Endometrial microvascular endothelial cells (primary cell): ENCODE results near the gene ACAT2. TPM values are rescaled to one million over a fixed set of nuclear protein-coding genes. Genes with fewer than 3 reads are reported as not detected.
"Not testable (repeated sequence)": the region's sequence is repeated elsewhere in the genome, so short reads cannot be mapped to it uniquely, and the experiment has no call there.

Experiments used
- in situ Hi-C: cut with HindIII; loops from 2 replicates; pipeline ENCODE4 v1.10.0; 2017; ENCODE audit warnings: low sequenced_read_pairs, low pct_unique_long_range_greater_than_20kb; ENCODE audit errors: inconsistent ontology term
- total RNA-seq: library from RNA; depleted of rRNA; stranded (reverse); fragments of >200 nt; gene quantifications from one replicate; pipeline ENCODE4 v1.2.3, GENCODE V29; 2015; ENCODE audit errors: inconsistent ontology term

ACAT2 gene
- total RNA-seq, 1 donor from 2014 or later: 24.8 TPM

DNA sequence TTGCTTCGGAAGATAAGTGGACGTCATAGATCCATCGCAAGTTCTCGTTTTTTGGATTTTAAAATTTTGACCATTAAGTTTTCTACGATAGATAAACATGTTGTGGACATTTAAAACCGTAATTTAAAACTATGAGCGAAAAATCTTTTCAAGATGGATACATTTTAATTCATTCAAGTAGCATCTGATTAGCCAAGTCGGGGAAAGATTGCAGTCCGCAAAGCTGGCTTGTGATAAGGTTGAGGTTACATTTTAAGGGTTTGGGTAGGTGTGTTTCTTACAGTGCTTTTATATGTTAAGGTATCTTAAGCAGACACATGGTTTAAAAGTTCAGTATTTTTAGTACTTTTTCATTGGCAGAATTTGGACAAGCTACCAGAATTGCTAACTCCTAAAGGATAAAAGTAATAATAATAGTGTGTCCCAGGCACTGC is 33.3 kb upstream of the ACAT2 start:
- in situ Hi-C loops: no loop called here

DNA sequence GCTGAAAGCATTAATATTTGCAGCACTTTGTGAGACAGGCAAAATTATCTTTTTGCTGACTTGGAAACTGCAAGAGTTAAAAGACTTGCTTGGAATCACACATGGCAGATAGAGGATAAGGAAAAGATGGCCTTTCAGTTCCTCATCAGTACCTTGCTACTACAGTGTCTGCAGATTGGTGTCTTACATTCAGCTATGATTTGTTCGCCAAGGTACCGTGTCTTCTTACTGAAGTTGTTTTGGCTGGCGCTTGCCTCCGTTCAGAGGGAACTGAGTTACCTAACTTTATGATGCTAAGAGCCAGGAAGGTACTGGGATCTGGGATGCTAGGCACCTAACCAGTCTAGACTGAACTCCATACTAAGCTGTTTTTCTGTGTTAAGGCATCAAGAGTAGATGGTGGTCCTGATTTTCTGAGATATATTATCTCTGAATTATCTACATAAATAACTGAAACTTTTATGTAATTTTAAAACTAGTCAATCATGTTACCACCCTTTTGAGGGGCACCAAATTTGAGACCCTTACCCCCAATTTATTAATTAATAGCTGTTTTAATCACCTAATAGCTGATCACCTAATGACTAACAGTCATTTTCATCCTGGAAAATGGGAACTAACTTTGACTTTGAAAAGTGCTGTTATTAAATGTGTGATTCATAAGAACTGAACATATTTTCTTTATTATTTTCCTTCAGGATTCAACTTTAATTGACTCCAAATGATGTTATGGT is 32.1 kb upstream of the ACAT2 start:
- in situ Hi-C loops: no loop called here

DNA sequence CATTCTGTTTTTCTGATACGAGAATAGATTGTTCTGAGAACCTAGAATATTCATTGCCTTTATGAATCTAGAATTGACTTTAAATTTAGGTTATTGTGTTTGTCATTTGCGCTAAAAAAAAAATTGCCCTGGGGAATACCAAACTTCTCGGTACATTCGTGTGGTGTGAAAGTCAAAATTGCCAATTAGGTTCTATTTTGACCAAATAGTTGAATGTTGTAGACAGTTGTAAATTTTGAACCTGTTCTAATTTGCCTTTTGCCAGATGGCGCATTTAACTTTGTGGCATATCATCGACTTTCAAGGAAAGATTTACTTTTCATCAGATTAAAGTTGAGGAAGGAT is 31.5 kb upstream of the ACAT2 start:
- in situ Hi-C loops: no loop called here

DNA sequence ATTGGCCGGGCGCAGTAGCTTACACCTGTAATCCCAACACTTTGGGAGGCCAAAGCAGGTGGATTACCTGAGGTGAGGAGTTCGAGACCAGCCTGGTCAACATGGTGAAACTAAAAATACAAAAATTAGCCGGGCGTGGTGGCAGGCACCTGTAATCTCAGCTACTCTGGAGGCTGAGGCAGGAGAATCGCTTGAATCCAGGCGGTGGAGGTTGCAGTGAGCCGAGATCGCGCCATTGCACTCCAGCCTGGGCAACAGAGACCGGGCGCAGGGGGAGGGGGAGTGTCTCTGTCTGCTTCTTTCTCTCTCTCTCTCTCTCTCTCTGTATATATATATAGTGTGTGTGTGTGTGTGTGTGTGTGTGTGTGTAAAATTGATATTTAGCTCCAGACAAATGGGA is 29.3 kb upstream of the ACAT2 start:
- in situ Hi-C loops: not testable (repeated sequence)

DNA sequence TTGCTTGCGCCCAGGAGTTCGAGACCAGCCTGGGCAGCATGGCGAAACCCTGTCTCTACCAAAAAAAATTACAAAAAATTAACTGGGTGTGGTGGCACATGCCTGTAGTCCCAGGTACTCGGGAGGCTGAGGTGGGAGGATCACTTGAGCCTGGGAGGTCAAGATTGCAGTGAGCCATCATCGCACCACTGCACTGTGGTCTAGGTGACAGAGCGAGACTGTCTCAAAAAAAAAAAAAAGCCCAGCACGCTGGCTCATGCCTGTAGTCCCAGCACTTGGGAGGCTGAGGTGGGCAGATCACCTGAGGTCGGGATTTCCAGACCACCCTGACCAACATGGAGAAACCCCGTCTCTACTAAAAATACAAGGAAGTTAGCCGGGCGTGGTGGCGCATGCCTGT is 28.4 kb upstream of the ACAT2 start:
- in situ Hi-C loops: not testable (repeated sequence)

DNA sequence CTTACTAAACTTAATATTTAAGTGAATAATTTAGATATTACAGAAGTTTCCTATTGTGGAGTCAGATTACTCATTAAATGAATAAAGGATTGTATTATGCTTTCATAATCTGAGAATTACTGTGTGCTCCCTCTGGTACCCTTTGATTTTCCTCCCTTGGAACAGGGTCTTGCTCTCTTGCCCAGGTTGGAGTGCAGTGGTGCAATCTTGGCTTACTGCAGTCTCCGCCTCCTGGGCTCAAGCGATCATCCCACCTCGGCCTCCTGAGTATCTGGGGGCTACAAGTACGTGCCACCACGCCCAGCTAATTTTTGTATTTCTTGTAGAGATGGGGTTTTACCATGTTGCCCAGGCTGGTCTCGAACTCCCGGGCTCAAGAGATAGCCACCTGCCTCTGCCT is 24.9 kb upstream of the ACAT2 start:
- in situ Hi-C loops: no loop called here

DNA sequence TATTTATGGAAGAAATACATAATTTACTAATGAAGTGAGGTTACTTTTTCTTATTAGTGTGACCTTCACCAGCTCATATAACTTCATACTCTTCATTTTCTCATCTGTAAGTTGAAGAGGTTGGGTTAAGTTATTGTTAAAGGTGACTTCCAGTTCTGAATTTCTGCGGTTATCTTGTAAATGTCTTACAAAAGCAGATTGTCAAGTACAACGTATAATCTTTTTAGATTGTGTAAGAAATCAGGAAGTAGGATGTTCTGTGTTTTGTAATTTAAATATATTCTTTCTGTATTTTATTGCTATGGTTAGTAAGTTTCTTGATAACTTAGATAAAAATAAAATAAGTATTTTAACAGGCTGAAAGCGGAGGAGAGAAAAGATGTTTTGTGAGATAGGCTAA is 22.5 kb upstream of the ACAT2 start:
- in situ Hi-C loops: no loop called here

DNA sequence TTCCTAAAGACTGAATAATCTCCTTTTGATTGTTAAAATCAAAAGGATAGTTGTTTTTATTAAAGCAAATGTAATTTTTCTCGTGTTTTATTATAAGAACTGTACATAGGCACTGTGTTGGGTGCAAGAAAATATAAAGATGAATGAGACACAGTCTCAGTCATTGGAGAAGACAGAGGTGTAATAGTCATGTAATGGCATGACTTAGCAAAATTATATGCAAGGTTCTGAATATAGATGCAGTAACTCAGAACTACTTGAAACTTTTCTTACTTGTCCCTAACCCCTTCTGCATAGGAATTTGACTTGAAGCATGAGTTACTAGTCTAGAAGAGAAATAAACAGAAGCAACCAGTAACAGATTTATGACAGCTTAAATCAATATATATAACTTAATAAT is 19.7 kb upstream of the ACAT2 start:
- in situ Hi-C loops: no loop called here

DNA sequence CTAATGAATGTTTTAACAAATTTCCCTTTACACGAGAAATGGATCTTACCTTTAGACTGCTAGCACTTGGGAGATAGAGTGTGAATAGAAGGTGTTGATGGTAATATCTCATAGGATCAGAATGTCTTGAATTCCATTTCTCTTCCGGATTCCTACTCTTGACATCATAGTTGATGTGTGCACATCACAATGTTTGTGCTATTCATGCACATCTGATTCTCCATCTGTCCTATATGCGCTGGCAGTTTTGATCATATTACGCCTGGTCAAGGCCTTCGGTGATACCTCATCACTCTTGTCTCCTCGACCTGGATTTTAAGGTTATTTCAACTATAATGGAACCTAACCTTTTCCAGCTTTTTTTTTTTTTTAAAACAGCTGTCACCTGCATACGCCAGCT is 16.8 kb upstream of the ACAT2 start:
- in situ Hi-C loops: no loop called here

DNA sequence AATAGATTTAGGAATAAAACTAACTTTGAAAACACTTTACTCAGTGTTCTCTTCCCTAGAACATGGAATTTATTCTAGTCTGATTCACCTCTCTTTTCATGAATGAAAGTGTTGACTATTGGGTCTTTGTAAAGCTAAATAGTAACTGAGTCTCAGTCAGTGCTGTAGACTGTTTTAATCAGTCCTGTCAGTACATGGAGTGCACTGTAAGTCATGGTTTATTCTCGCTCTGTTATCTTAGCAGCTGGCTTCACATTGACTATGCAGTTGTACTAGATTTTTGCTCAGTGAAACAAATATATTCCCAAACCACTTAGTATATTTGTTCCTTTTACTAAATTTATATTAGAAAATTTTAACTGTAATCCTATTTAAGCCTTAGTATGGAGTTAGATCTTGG is 15.1 kb upstream of the ACAT2 start:
- in situ Hi-C loops: no loop called here

DNA sequence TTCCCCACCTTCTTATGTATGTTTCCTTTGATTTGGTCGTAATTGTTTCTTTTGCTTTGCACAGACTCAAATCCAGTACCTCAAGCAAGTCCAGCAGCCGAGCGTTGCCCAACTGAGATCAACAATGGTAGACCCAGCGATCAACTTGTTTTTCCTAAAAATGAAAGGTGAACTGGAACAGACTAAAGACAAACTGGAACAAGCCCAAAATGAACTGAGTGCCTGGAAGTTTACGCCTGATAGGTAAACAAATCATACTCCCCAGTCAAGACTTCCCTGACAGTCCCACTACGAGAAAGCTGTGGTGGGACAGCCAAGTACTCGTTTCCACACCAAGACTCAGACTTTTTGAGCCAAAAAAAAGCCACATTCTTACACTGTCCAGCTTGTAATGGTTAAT is 13.7 kb upstream of the ACAT2 start:
- in situ Hi-C loops: not testable (repeated sequence)

DNA sequence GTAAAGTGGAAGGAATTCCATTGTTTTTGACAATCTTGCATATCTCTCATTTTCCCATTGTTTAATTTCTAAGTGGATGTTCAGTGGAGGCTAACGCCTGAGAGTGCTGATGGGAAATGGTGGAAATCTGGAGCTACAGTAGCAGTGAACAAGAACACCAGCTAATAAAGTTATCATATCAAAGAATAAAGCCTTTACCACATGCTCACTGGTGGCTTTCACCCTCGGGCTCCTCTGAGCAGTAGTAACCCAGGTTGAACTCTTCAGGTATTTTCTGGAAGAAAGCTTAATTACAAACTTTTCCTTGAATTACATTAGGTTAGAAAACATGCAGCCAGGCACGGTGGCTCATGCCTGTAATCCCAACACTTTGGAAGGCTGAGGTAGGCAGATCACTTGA is 10.4 kb upstream of the ACAT2 start:
- in situ Hi-C loops: loop anchor here (25.0 kb wide), 1 partner anchor 236 kb away; no protein-coding TSS in a partner anchor

DNA sequence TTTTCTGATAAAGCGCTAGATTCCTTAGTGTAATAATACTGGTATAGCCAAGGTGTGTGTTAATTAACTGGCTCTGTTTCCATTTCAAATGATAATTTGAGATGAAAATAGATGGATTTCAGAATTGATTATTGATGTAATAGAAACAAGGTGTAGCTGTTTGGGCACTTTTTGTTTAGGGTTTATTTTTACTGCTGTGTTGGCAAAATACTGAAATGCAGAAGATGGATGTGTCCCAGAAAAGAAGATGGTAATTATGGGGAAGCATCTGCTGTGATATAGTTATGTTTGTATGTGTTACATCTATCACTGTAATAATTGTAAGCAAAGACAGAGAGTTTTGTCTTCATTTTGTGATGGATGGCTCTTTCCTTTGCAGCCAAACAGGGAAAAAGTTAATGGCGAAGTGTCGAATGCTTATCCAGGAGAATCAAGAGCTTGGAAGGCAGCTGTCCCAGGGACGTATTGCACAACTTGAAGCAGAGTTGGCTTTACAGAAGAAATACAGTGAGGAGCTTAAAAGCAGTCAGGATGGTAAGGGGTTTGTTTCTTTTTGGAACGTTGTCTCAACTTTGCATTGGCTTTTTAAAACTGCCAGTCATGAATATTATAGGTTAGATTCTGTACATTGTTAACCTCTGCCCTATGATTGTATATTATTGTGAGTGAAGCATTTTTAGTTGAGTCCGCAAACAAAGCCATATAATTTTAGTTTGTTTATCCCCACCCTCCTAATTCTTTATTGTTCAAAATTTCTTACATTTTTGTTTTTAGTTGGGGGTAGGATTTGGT is 8.6 kb upstream of the ACAT2 start:
- in situ Hi-C loops: loop anchor here (25.0 kb wide), 1 partner anchor 234 kb away; no protein-coding TSS in a partner anchor

DNA sequence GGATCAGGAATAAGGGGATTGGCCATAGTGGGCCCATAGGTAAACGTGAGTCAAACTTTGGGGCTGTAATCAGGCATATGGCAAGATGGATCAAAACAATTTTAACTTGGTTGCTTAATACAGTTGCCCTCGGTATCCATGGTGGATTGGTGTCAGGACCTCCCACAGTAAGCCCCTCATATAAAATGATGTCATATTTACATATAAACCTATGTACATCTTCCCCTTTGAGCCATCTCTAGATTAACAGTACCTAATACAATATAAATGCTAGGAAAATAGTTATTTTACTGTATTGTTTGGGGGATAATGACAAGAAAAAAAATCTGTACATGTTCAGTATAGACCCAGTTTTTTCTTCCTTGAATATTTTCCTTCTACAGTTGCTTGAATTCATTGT is 7.4 kb upstream of the ACAT2 start:
- in situ Hi-C loops: loop anchor here (25.0 kb wide), 1 partner anchor 233 kb away; no protein-coding TSS in a partner anchor

DNA sequence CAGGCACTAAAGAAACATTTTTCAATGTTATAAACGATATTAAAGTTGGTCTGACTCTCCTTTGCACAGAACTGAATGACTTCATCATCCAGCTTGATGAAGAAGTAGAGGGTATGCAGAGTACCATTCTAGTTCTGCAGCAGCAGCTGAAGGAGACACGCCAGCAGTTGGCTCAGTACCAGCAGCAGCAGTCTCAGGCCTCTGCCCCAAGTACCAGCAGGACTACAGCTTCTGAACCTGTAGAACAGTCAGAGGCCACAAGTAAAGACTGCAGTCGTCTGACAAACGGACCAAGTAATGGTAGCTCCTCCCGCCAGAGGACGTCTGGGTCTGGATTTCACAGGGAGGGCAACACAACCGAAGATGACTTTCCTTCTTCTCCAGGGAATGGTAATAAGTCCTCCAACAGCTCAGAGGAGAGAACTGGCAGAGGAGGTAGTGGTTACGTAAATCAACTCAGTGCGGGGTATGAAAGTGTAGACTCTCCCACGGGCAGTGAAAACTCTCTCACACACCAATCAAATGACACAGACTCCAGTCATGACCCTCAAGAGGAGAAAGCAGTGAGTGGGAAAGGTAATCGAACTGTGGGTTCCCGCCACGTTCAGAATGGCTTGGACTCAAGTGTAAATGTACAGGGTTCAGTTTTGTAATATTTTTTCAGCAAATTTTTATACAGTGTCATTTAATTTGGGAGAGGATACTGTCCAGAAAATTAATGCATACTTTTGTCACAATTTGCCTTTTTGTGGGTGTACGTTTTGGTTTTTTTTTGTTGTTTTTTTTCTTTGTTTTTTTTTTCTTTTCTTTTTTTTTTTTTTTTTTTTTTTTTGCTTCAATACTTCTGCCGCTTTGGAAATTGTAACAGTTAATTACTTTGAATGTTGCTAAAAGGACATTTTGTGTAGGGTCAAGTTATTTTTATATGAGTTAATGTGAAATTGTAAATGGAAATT is 6.6 kb upstream of the ACAT2 start:
- in situ Hi-C loops: loop anchor here (25.0 kb wide), 1 partner anchor 232 kb away; no protein-coding TSS in a partner anchor

DNA sequence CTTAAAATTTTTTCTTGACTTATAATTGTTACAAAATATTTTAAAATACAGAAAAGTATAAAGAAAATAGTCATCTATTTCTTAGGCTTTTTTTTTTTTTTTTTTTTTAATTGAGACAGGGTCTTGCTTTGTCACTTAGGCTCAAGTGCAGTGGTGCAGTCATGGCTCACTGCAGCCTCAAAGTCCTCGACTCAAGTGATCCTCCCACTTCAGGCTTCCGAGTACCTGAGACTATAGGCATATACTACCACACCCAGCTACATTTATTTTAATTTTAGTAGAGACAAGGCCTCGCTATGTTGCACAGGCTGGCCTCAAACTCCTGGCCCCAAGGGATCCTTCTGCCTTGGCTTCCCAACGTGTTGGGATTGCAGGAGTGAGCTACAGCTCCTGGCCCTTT is 5.3 kb upstream of the ACAT2 start:
- in situ Hi-C loops: loop anchor here (25.0 kb wide), 1 partner anchor 231 kb away; no protein-coding TSS in a partner anchor

DNA sequence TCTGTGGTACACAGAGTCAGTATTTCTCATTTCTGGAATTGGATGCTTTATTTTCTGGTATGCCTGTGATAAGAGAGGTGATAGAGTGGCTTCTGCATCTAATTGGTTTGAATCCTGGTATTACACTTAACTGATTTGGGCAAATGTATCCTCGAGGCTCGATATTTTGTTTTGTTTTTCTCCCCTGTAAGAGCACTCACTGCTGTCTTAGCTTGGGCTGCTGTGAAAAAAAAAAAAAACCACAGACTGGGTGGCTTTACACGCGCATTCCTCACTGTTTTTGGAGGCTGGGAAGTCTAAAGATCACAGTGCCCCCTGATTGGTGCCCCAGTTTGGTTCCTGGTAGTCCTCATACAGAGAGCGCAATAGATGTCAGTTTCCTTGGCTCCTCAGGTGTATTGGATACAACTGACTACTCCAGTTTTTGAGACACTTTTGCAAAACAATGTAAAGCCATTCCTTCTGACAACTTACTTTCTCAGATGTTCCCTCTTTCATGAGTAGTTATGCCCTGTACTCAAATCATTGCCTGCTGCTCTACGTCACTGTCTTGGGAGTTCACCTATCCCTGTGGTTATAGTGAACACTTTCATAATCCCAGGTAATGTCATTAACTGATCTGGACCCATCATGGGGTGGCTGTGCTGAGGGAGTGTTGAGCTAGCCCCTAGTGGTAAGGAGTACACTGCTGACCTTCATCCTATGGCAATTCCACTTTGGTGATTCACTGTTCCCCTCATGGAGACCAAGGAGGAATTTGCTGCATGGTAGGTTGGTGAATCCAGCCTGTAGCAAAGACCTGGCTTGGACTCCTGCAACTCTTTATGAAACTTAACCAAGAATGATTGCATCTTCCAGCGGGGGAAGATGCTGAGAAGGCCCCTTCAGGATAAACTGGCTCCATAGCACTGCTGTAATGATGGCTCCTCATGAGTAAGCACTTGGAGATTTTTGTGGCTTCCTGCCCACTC is 3.5 kb upstream of the ACAT2 start:
- in situ Hi-C loops: loop anchor here (25.0 kb wide), 1 partner anchor 229 kb away; no protein-coding TSS in a partner anchor

DNA sequence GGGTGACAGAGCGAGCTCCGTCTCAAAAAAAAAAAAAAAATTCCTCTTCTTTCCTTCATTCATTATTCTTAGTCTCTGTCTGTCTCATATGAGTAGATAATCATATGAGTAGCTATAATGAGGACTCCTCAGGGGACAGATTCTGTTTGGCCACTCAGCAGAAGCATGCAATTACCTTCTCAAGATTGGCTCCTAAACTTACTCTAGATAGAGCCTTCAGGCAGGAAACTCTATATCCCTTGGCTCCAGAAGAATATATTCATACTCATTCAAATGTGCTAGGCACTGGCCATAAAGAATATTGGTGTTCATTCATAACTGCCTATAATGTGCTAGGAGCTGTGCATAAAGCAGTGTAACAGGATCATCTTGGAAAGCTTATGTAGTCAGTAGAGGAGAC is 2.2 kb upstream of the ACAT2 start:
- in situ Hi-C loops: loop anchor here (25.0 kb wide), 1 partner anchor 228 kb away; no protein-coding TSS in a partner anchor
